Activated T-cell treated with anti-CD3 and anti-CD28 coated beads for 48 hours (primary cell): ENCODE results near the gene STARD13.

Experiments
- DNase-seq: peaks from one replicate; pipeline ENCODE4 v3.0.0-alpha.2; 2020; ENCODE audit warnings: low read depth

Gene STARD13

DNA sequence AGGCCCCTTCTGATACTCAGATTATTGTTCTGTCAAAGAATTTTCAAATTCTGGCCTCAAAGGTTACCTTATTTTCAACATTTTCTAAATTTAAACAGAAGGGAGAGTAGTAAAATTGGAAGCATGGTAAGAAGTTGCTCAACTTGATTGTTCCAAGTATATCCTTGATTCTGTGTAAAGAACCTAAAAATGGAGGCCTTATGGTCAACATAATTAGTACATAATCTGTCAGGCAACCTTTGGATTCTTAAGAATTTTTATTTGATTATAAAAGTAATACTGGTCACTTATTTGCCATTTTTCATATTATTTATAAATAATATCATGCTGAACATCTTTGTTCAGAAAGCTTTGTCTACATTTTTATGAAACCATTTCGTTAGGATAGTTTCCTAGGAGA, 83.9 kb downstream of the STARD13 start:
- DNase-seq: no peak

DNA sequence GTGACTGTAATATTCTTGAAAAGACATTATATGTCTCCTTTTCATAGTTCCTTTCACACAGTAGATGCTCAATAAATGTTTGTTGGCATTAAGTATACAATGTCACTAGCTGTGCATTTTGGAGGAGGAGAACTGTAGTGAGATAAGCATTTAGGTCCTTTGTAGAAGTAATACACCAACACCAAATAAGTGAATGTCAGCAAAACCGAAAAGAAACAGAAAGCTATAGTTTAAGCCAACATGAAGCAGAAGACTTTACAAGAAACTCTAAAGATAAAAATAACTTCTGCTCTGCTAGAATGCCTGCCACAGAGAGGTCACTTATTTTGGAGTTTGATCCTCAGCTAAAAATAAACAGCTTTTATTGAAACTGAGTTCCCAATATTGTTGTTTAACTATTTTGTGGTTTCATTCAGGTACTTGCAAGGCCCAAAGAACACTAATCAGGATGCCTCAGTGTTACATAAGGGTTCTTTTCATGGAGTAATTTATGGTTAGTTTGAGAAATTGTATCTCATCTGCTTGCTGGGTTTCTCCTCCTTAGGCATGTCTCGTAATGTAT, 86.2 kb downstream of the STARD13 start:
- no peak for DNase-seq

- DNase-seq: no peak
These were observed 88.0 kb downstream of the STARD13 start for GRCh38 chr13:33197541-33197971.

DNA sequence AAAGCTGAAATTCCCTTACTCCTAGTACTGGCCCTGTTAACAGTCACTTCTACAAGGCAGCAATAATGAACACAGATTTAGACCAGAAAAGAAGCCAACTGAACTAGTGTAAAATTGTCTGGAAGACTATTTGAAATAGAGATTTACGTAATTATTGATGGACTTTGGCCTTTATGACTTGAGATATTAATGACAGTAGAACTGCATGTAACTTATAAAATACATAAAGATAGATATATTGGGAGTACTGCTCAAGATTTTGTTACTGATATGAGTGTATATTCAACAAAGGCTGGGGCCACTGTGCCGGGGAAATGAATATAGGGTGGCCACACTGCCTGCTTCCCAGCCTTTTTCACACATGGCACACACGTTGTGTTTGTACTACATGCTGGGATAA, 88.8 kb downstream of the STARD13 start:
- DNase-seq: no peak

DNA sequence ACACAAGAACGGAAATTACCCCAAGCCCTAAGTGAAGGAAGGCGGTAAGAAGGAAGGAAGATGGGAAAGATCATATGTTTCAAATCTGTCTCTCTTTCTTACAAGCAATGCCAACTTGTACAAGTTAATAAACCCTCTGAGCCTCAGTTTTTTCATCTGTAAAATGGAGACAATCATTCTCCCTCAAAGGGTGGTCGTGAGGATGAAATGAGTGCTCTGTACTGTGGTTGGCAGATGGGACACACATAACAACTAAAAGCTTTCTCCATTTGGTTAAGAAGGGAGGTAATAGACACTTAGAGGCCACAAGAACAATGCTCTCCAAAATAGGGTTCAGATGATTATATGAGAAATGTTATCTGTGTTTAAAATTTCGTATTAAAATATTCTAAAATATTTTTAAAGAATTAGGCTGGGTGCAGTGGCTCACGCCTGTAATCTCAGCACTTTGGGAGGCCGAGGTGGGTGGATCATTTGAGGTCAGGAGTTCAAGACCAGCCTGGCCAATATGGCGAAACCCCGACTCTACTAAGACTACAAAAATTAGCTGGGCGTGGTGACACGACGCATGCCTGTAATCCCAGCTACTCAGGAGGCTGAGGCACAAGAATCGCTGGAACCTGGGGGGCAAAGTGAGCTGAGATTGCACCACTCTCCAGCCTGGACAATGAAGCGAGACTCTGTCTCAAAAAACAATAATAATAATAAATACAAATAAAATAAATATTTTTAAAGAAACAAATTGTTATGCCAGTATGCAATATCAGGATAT, 89.7 kb downstream of the STARD13 start:
- DNase-seq: no peak

GRCh38 chr13:33194820-33195692, 90.5 kb downstream of the STARD13 start:
- DNase-seq: no peak

GRCh38 chr13:33193428-33193974, 92.1 kb downstream of the STARD13 start:
- DNase-seq: no peak

GRCh38 chr13:33191425-33192210, 93.9 kb downstream of the STARD13 start:
- no peak for DNase-seq

GRCh38 chr13:33189470-33189869, 96.1 kb downstream of the STARD13 start:
- no peak for DNase-seq

DNA sequence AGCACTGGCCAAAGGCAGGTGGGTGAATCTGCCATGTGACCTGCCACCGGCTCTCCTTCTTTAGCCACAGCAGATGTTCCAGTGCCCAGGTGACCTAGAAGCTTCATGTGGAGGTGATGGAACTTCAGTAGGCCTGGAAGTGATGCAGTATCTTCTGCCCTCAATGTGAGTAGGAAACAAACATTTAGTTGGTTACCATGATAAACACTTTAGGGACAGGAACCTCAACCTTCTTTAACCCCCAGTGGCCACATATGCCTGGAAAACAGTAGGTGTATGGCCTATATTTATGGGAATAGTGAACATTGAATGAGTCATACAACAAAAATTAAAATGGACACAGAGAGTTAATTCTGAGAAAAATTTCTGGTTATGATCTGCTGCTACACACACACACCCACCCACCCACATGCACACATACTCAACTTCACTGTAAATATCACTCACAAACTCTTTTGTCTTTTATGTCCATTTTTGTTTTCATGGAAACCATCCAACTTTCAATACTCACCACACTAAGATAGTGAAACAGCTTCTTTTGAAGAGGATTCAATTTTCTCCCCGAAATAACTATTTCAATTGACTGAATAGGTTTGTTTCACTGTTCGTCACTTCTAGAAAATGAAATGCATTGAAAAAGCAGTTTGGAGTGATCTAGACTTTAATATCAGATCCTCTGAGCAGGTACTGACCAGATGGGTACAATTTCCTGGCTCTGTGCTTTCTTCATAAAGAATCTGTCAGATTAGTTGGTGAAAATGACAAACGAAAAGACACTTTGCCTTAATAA, 97.3 kb downstream of the STARD13 start:
- no peak for DNase-seq

- DNase-seq: no peak
These were observed 98.7 kb downstream of the STARD13 start for GRCh38 chr13:33186861-33187291.

GRCh38 chr13:33185853-33186252, 99.7 kb downstream of the STARD13 start:
- no peak for DNase-seq

DNA sequence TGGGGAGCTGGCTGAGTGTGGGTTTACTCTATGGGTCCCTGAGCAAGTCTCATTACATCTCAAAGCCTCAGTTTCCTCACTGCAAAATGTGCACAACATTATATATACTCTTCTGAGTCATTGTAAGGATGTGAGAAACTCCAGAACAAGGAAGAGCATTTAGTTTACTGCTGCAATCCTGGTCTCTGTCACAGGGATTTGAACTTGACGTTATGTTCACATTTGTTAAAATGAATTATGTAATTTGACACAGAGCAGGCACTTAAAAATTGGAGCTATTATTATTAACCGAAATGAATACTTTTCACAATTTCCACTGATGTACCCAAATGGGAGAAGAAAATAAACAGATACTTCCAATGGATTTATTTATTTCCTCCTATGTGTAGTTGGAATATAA, 101.0 kb downstream of the STARD13 start:
- DNase-seq: no peak

DNA sequence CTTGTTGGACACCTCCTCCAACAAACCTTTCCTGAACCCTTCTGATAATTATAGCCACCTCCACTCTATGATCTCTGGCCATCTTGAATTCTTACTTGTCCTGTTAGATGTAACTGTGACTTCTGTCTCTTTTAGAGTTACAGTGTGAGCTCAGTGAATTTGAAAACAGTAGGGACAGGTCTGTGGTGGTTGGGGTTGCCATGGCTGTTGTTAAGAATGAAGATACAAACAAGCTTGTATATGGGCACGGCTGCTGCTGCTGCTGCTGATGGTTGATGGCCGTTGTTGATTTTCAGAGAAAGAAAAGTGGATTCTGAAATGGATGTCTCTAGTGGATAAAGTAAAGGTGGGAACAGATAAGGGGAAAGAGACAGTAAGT, 101.5 kb downstream of the STARD13 start:
- DNase-seq: no peak

- no peak for DNase-seq
These were observed 102.0 kb downstream of the STARD13 start for GRCh38 chr13:33183431-33184111.

DNA sequence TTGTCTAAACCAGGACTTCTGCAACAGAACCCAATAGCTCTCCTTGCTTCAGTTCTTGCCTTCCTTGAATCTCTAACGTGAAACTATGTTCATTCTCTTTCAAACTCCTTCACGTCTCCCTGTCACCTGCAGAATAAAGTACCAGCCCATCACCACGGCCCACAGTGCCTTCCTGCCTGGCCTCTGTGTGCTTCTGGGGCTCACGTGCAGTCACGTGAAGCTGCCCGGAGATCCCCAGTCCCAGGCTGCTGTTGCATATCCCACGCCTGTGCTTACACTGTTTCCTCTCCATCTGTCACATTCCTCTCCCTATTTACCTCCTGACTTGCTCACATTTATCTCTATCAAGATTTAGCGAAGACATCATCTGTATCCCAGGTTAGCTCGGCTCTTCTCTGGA, 102.8 kb downstream of the STARD13 start:
- DNase-seq: no peak

GRCh38 chr13:33181264-33181663, 104.3 kb downstream of the STARD13 start:
- no peak for DNase-seq

GRCh38 chr13:33180122-33180804, 105.3 kb downstream of the STARD13 start:
- no peak for DNase-seq

GRCh38 chr13:33179463-33179862, 106.1 kb downstream of the STARD13 start:
- DNase-seq: no peak
